HFF-Myc (cell line): ENCODE data around the gene FOXP1.

Experiments used
- DNase-seq: peaks from one replicate; pipeline ENCODE4 v3.0.0-alpha.2; 2011; ENCODE audit warnings: low read depth; ENCODE audit errors: extremely low read depth
- H3K4me3 ChIP-seq: replicated peaks from 2 replicates; pipeline ENCODE4 v1.5.1; 2011; ENCODE audit warnings: low read depth, mild to moderate bottlenecking, control low read depth, low read length
- CTCF ChIP-seq: IDR thresholded peaks from 2 replicates; pipeline ENCODE4 v1.5.1; 2012; ENCODE audit warnings: mild to moderate bottlenecking, low read depth, low read length, control low read depth; ENCODE audit errors: missing control alignments

FOXP1 gene

GRCh38 chr3:71583566-71584393 lies at the start of gene FOXP1:
Gene FOXP1, minus strand, starts transcription at chr3:71583728. Its CDS starts 385,347 bp downstream, at chr3:71198381.
- no peak for DNase-seq
- TF ChIP-seq CTCF, result no peak

GRCh38 chr3:71629711-71630110 lies 46.2 kb upstream of the FOXP1 start:
- DNase-seq, result no peak
- no peak overlapping the region for H3K4me3 ChIP-seq
- no peak for TF ChIP-seq CTCF

More at GRCh38 chr3:71583566-71584393, at the start of gene FOXP1:
- peak within 1 kb of the TSS; percentile 63 for H3K4me3 ChIP-seq

GRCh38 chr3:71629289-71629688 lies 45.8 kb upstream of the FOXP1 start:
- no peak for TF ChIP-seq CTCF
- no peak overlapping the region for H3K4me3 ChIP-seq
- peak; percentile 33 for DNase-seq

- H3K4me3 ChIP-seq, result no peak overlapping the region
- DNase-seq, result no peak
- no peak for TF ChIP-seq CTCF
Observed at GRCh38 chr3:71628522-71628921, 45.0 kb upstream of the FOXP1 start.

GRCh38 chr3:71625676-71626075 lies 42.1 kb upstream of the FOXP1 start:
- H3K4me3 ChIP-seq, result no peak overlapping the region
- DNase-seq, result no peak
- no peak for TF ChIP-seq CTCF

GRCh38 chr3:71621825-71622537 lies 38.5 kb upstream of the FOXP1 start:
- H3K4me3 ChIP-seq, result no peak overlapping the region
- DNase-seq, result no peak
- TF ChIP-seq CTCF, result no peak
